ENCODE measurements around the gene ANKK1.

ANKK1 gene

GRCh38 chr11:113396690-113397089, 9.1 kb downstream of the ANKK1 start:
- Mint-ChIP-seq H3K27ac (no peak overlapping the region), H3K9me3 (no peaks in the 10 kb centered on the region), H3K4me1 (no peaks in the 10 kb centered on the region), H3K4me3 (no peak overlapping the region), H3K36me3 (no peaks in the 10 kb centered on the region)
- ATAC-seq = no peak
- no peak for DNase-seq (ENCODE audit: low spot score in 2 of 2)

DNA sequence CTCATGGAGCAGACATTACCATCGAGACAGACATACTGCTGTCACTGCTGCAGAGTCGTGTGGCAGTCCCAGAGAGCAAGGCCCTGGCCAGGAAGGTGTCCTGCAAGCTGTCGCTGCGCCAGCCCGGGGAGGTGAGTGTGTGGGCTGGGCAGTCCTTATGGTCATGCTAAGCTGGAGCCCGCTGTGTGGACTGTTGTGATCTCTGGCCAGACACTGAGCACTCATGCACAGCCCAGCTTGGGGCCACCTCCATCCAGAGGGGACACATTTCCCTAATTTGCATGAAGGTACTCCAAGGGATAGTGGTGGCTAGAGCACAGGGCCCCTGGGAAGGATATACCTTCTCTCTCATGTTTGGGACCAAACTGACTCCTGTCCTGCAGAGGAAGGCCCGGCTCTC, 9.6 kb downstream of the ANKK1 start:
- no peak for DNase-seq (ENCODE audit: low spot score in 2 of 2)
- no peaks in the 10 kb centered on the region for H3K4me1 Mint-ChIP-seq

DNA sequence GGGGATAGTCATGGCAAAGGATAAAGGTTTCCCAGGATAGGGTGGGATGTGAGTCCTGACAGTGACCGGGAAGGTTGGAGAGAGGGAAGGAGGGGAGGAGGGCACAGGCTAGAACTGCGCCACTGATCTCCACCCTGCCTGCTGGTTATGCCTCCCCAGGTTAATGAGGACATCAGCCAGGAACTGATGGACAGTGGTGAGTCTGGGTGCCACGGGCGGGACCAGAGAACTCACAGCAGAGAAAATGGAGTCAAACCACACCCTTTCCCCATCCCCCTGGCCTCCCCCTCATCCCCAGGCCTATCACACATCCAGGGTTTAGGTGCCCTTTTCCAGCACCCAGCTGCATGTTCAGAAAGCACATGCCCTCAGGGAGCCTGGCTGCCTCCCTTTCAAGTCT, 10.2 kb downstream of the ANKK1 start:
- H3K36me3 Mint-ChIP-seq = no peaks in the 10 kb centered on the region
- H3K4me3 Mint-ChIP-seq = no peak overlapping the region
- no peak overlapping the region for H3K27ac Mint-ChIP-seq
- H3K4me1 Mint-ChIP-seq = no peaks in the 10 kb centered on the region
- DNase-seq (ENCODE audit: low spot score in 2 of 2) (no peak), ATAC-seq (no peak)
- no peaks in the 10 kb centered on the region for H3K9me3 Mint-ChIP-seq

More for the DNA sequence above, 9.6 kb downstream of the ANKK1 start:
- no peak overlapping the region for H3K4me3 Mint-ChIP-seq
- H3K27ac Mint-ChIP-seq = no peak overlapping the region
- peak; percentile 6 for ATAC-seq
- H3K9me3 Mint-ChIP-seq = no peaks in the 10 kb centered on the region
- no peaks in the 10 kb centered on the region for H3K36me3 Mint-ChIP-seq

DNA sequence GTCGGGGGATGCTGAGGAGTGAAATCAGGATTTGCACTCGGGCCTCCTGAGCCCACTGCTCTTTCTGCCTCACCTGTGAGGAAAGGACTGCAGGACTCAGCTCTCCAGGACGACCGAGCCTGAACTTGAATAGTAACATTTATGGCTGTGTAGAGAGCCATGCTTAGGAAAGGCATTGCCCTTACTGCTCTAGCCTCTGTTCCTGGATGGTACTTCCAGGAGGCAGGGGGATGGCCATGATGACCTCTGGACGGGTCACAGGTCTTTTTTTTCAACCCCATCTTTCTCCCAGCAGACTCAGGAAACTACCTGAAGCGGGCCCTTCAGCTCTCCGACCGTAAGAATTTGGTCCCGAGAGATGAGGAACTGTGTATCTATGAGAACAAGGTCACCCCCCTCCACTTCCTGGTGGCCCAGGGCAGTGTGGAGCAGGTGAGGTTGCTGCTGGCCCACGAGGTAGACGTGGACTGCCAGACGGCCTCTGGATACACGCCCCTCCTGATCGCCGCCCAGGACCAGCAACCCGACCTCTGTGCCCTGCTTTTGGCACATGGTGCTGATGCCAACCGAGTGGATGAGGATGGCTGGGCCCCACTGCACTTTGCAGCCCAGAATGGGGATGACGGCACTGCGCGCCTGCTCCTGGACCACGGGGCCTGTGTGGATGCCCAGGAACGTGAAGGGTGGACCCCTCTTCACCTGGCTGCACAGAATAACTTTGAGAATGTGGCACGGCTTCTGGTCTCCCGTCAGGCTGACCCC, 11.3 kb downstream of the ANKK1 start:
- H3K4me1 Mint-ChIP-seq = no peaks in the 10 kb centered on the region
- no peak overlapping the region for H3K27ac Mint-ChIP-seq
- no peak for ATAC-seq

GRCh38 chr11:113400631-113401230, 13.2 kb downstream of the ANKK1 start:
- H3K4me1 Mint-ChIP-seq = no peaks in the 10 kb centered on the region
- no peak for ATAC-seq

More for the DNA sequence above, 11.3 kb downstream of the ANKK1 start:
- no peaks in the 10 kb centered on the region for H3K36me3 Mint-ChIP-seq
- no peaks in the 10 kb centered on the region for H3K9me3 Mint-ChIP-seq
- no peak overlapping the region for H3K4me3 Mint-ChIP-seq
- no peak for DNase-seq (ENCODE audit: low spot score in 2 of 2)

GRCh38 chr11:113401718-113402117, 14.1 kb downstream of the ANKK1 start:
- no peak for DNase-seq (ENCODE audit: low spot score in 2 of 2)
- ATAC-seq = no peak

More at GRCh38 chr11:113400631-113401230, 13.2 kb downstream of the ANKK1 start:
- DNase-seq (ENCODE audit: low spot score in 2 of 2) = no peak
- no peaks in the 10 kb centered on the region for H3K36me3 Mint-ChIP-seq
- H3K27ac Mint-ChIP-seq = peak overlapping the region; percentile 24
- H3K4me3 Mint-ChIP-seq = no peak overlapping the region
- H3K9me3 Mint-ChIP-seq = no peaks in the 10 kb centered on the region

GRCh38 chr11:113404859-113405430, 17.4 kb downstream of the ANKK1 start:
- no peak overlapping the region for H3K27ac Mint-ChIP-seq
- ATAC-seq (no peak), DNase-seq (ENCODE audit: low spot score in 2 of 2) (no peak)
- no peak overlapping the region for H3K4me3 Mint-ChIP-seq
- no peaks in the 10 kb centered on the region for H3K9me3 Mint-ChIP-seq
- no peaks in the 10 kb centered on the region for H3K4me1 Mint-ChIP-seq
- no peaks in the 10 kb centered on the region for H3K36me3 Mint-ChIP-seq

More at GRCh38 chr11:113401718-113402117, 14.1 kb downstream of the ANKK1 start:
- Mint-ChIP-seq H3K27ac (peak overlapping the region; percentile 24), H3K4me3 (no peak overlapping the region), H3K9me3 (no peaks in the 10 kb centered on the region), H3K36me3 (no peaks in the 10 kb centered on the region), H3K4me1 (no peaks in the 10 kb centered on the region)

DNA sequence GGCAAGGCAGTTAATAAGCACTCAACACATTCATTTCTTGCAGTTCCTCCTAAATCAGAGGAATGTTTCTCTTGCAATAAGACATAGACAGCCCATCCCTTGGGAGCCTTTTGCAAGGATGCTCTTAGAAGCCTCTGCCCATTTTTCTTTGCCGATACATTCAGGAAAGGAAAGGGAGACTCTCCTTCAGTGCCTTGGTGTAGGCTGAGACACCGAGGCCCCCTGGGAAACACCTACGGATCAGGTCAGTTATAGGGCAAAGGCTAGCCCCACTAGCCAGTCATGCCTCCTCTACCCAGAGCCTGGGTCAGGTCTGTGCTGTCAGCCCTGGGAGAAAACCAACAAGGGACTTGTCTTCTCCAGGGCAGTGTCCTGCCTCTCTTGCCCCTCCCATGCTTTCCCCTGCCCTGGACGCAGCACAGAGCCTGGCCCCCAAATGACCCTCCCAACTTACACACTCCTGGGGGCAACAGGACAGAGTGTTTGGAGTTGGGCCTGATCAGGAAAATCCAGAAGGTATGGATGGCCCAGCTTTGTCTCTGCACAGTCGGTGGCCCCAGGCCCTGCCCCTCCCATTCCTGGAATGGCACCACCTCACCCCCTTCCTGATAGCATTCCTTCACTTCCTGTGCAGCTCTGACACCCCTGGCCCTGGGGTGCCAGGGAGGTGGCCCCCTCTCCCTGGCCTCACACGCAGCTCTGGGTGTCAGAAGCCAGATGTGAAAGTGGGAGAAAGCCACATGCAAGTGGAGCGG, 18.3 kb downstream of the ANKK1 start:
- Mint-ChIP-seq H3K36me3 (no peaks in the 10 kb centered on the region), H3K27ac (no peak overlapping the region), H3K4me1 (no peaks in the 10 kb centered on the region), H3K4me3 (no peak overlapping the region), H3K9me3 (no peaks in the 10 kb centered on the region)
- no peak for DNase-seq (ENCODE audit: low spot score in 2 of 2)
- ATAC-seq = no peak

DNA sequence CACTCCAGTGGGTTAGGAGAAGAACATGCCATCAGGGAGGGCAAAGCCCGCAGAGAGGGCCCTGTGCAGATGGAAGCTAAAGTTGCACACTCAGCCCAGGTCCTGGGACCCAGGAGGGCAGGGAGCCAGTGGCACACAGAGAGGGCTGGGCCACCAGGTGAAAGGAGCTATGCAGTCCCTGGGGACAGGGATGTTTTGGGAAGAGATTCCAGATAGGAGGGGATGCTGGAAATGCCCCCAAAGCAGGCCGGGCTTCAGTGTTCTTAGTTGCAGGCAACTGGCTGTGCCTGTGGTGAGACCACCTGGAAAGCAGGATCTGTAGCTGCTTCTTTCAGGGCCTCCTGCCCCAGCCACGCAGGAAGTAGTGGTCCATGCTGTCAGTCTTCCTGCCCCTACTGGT, 19.6 kb downstream of the ANKK1 start:
- Mint-ChIP-seq H3K9me3 (no peaks in the 10 kb centered on the region), H3K27ac (no peak overlapping the region), H3K4me1 (no peaks in the 10 kb centered on the region), H3K4me3 (no peak overlapping the region), H3K36me3 (no peaks in the 10 kb centered on the region)
- ATAC-seq (no peak), DNase-seq (ENCODE audit: low spot score in 2 of 2) (no peak)

DNA sequence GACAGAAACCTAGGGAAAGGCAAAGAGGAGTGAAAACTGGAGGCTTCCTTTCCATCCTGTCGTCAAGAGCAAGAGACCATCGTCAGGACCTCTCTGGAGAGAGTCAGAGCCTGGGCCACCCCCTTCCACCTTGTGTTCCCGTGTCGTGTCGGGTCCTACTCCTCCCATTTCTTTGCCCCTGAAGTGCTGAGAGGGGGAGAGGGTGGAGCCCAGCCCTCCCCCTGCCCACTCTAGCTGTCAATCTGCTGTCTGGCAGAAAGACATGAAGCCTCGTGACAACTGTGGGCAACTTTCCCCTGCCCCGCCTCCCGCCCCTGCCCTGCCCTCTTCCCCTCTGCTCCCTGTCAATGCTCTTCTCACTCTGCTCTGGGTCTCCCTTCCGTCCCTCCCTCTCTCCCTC, 20.6 kb downstream of the ANKK1 start:
- DNase-seq (ENCODE audit: low spot score in 2 of 2) = no peak

DNA sequence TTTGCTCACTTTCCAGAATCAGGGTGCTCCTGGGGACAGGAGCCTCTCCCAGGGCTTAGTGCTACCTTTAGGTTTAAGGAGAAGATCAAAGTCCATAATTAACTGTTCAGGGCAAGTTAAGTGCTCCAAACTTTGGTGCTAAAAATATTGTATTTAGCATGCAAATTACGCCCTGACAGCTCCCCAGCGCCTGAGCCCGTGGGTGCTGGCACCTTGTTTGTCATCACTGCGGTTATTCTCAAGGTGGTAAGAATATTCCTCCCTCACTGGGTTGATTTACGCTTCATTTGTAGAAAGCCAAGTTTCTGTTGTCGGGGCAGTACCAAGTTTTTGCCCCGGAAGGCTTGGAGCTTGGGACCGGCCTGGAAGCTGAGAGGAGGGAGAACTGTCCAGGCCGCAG, 21.3 kb downstream of the ANKK1 start:
- Mint-ChIP-seq H3K27ac (no peak overlapping the region), H3K4me1 (no peaks in the 10 kb centered on the region), H3K4me3 (no peak overlapping the region), H3K36me3 (no peaks in the 10 kb centered on the region), H3K9me3 (no peaks in the 10 kb centered on the region)
- ATAC-seq (no peak), DNase-seq (ENCODE audit: low spot score in 2 of 2) (no peak)

More for the DNA sequence above, 20.6 kb downstream of the ANKK1 start:
- Mint-ChIP-seq H3K4me3 (no peak overlapping the region), H3K4me1 (no peaks in the 10 kb centered on the region), H3K27ac (no peak overlapping the region), H3K36me3 (no peaks in the 10 kb centered on the region), H3K9me3 (no peaks in the 10 kb centered on the region)
- ATAC-seq = no peak

- no peak for ATAC-seq
- Mint-ChIP-seq H3K9me3 (no peaks in the 10 kb centered on the region), H3K4me3 (no peak overlapping the region), H3K36me3 (no peaks in the 10 kb centered on the region), H3K27ac (no peak overlapping the region), H3K4me1 (no peaks in the 10 kb centered on the region)
- no peak for DNase-seq (ENCODE audit: low spot score in 2 of 2)
Observed at GRCh38 chr11:113409526-113409925, 21.9 kb downstream of the ANKK1 start.

GRCh38 chr11:113410414-113411135, 23.0 kb downstream of the ANKK1 start:
- Mint-ChIP-seq H3K4me3 (no peak overlapping the region), H3K27ac (no peak overlapping the region), H3K36me3 (no peaks in the 10 kb centered on the region), H3K9me3 (no peaks in the 10 kb centered on the region), H3K4me1 (no peaks in the 10 kb centered on the region)
- DNase-seq (ENCODE audit: low spot score in 2 of 2) (no peak), ATAC-seq (no peak)

- Mint-ChIP-seq H3K4me3 (no peak overlapping the region), H3K27ac (no peak overlapping the region), H3K36me3 (no peaks in the 10 kb centered on the region), H3K9me3 (no peaks in the 10 kb centered on the region), H3K4me1 (no peaks in the 10 kb centered on the region)
- DNase-seq (ENCODE audit: low spot score in 2 of 2) (no peak), ATAC-seq (no peak)
Observed at GRCh38 chr11:113411536-113411935, 24.0 kb downstream of the ANKK1 start.

DNA sequence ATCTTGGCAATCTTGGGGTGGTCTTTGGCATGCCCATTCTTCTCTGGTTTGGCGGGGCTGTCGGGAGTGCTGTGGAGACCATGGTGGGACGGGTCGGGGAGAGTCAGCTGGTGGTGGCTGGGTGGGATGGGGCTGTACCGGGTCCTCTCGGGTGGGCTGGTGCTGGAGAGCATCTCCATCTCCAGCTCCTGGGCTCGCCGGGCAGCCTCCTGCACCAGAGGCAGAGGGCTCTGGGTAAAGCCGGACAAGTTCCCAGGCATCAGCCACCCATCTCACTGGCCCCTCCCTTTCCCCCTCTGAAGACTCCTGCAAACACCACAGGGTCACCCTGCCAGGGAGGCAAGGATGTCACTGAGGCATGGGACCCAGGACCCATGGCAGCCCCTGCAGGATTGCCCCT, 25.1 kb downstream of the ANKK1 start:
- no peak overlapping the region for H3K27ac Mint-ChIP-seq
- no peaks in the 10 kb centered on the region for H3K4me1 Mint-ChIP-seq
- no peak for ATAC-seq
- H3K4me3 Mint-ChIP-seq = no peak overlapping the region
- no peak for DNase-seq (ENCODE audit: low spot score in 2 of 2)
- no peaks in the 10 kb centered on the region for H3K9me3 Mint-ChIP-seq
- H3K36me3 Mint-ChIP-seq = no peaks in the 10 kb centered on the region
